ENCODE data around the gene ITGA1.
"Not testable (repeated sequence)": the region's sequence is repeated elsewhere in the genome, so short reads cannot be mapped to it uniquely, and the experiment has no call there.

ITGA1 gene

GRCh38 chr5:52802974-52803336 is 15.2 kb downstream of the ITGA1 start:
- no peak for FAIRE-seq

GRCh38 chr5:52804387-52804791 is 16.7 kb downstream of the ITGA1 start:
- no peak for FAIRE-seq

GRCh38 chr5:52804981-52805380 is 17.3 kb downstream of the ITGA1 start:
- no peak for FAIRE-seq

- no peak for FAIRE-seq
Observed at GRCh38 chr5:52805615-52806014, 17.9 kb downstream of the ITGA1 start.

GRCh38 chr5:52807037-52807436 is 19.3 kb downstream of the ITGA1 start:
- no peak for FAIRE-seq

- no peak for FAIRE-seq
Observed at GRCh38 chr5:52807723-52808122, 20.0 kb downstream of the ITGA1 start.

GRCh38 chr5:52808316-52808901 is 20.7 kb downstream of the ITGA1 start:
- FAIRE-seq = no peak

- FAIRE-seq = no peak
Observed at GRCh38 chr5:52809884-52810283, 22.2 kb downstream of the ITGA1 start.

- FAIRE-seq = no peak
Observed at GRCh38 chr5:52810426-52810825, 22.7 kb downstream of the ITGA1 start.

GRCh38 chr5:52811067-52811749 is 23.5 kb downstream of the ITGA1 start:
- FAIRE-seq = no peak

- no peak for FAIRE-seq
Observed at GRCh38 chr5:52814352-52815148, 26.8 kb downstream of the ITGA1 start.

- no peak for FAIRE-seq
Observed at GRCh38 chr5:52817818-52818217, 30.1 kb downstream of the ITGA1 start.

GRCh38 chr5:52818360-52818759 is 30.6 kb downstream of the ITGA1 start:
- no peak for FAIRE-seq

GRCh38 chr5:52818807-52819206 is 31.1 kb downstream of the ITGA1 start:
- not testable (repeated sequence) for FAIRE-seq

GRCh38 chr5:52821901-52822300 is 34.2 kb downstream of the ITGA1 start:
- no peak for FAIRE-seq

GRCh38 chr5:52822437-52822836 is 34.7 kb downstream of the ITGA1 start:
- no peak for FAIRE-seq

GRCh38 chr5:52824827-52825226 is 37.1 kb downstream of the ITGA1 start:
- FAIRE-seq = no peak

- no peak for FAIRE-seq
Observed at GRCh38 chr5:52825826-52826225, 38.1 kb downstream of the ITGA1 start.

GRCh38 chr5:52827815-52828214 is 40.1 kb downstream of the ITGA1 start:
- no peak for FAIRE-seq

- FAIRE-seq = no peak
Observed at GRCh38 chr5:52829664-52830063, 41.9 kb downstream of the ITGA1 start.

- no peak for FAIRE-seq
Observed at GRCh38 chr5:52830650-52831049, 42.9 kb downstream of the ITGA1 start.

GRCh38 chr5:52831786-52832511 is 44.2 kb downstream of the ITGA1 start:
- FAIRE-seq = no peak

GRCh38 chr5:52834320-52834719 is 46.6 kb downstream of the ITGA1 start:
- no peak for FAIRE-seq

Measured in A204.1 (cell line).